T-cell (primary cell): ENCODE data around the gene CCDC146. TPM values are rescaled to one million over a fixed set of nuclear protein-coding genes. Genes with fewer than 3 reads are reported as not detected.

Source experiments
- ATAC-seq, 4 experiments: fragments of 200-7000 bp in 3 of 4; fragments of 150-1000 bp in 1 of 4; cut with Tn5 transposase; replicated peaks in 1 of 4; 1 replicate in 3 of 4; 2 replicates in 1 of 4; pipeline ENCODE4 v1.10.0; 2021; ENCODE audit warnings: moderate library complexity in 3 of 4, mild to moderate bottlenecking in 2 of 4, moderate number of reproducible peaks in 1 of 4
- CTCF ChIA-PET, 2 donors: fragments of 300-600 bp; sonication (Branson Sonifier 250); formaldehyde crosslinking; loops; one replicate each; lab custom pipeline; 2022; ENCODE audit warnings: antibody characterized with exemption in 2 of 2; lab: Charles Lee
- POLR2A ChIA-PET, 2 donors: fragments of 300-600 bp; sonication (Branson Sonifier 250); formaldehyde crosslinking; loops; one replicate each; lab custom pipeline; 2022; ENCODE audit warnings: antibody characterized with exemption in 2 of 2; lab: Charles Lee
- DNase-seq, 35 experiments: peaks; one replicate each; pipeline versions ENCODE4 v3.0.0 to v3.0.0-alpha.2; 2013 to 2023
- H3K27ac ChIP-seq: one replicate; pipeline ENCODE4 v1.5.1; 2013; ENCODE audit warnings: low read length
- H3K27me3 ChIP-seq, 2 experiments: replicated peaks in 1 of 2; 1 replicate in 1 of 2; 2 replicates in 1 of 2; pipeline versions ENCODE4 v1.6.1 to v1.7.0; 2013; ENCODE audit warnings: low read length in 1 of 2, mixed read lengths in 1 of 2; ENCODE audit not compliant: control insufficient read depth in 2 of 2, insufficient read depth in 2 of 2; ENCODE audit errors: extremely low read depth in 1 of 2
- H3K36me3 ChIP-seq, 2 donors: 1 replicate in 1 of 2; 2 replicates in 1 of 2; pipeline versions ENCODE4 v1.6.1 to v1.7.0; 2013; ENCODE audit warnings: low read length in 1 of 2; ENCODE audit not compliant: control insufficient read depth in 2 of 2, insufficient read depth in 1 of 2; ENCODE audit errors: extremely low read depth in 1 of 2
- H3K4me1 ChIP-seq, 2 experiments: 1 replicate in 1 of 2; 2 replicates in 1 of 2; pipeline versions ENCODE4 v1.6.1 to v1.7.0; 2013; ENCODE audit warnings: low read length in 2 of 2, mixed read lengths in 1 of 2; ENCODE audit not compliant: insufficient read depth in 2 of 2, control insufficient read depth in 1 of 2; ENCODE audit errors: extremely low read depth in 1 of 2
- H3K4me3 ChIP-seq, 2 donors: 1 replicate in 1 of 2; 2 replicates in 1 of 2; pipeline versions ENCODE4 v1.5.1 to v1.7.0; 2013; ENCODE audit warnings: mild to moderate bottlenecking in 2 of 2, low read length in 1 of 2, moderate library complexity in 1 of 2; ENCODE audit not compliant: control insufficient read depth in 1 of 2; ENCODE audit errors: extremely low read depth in 1 of 2
- H3K9me3 ChIP-seq: 2 replicates; pipeline ENCODE4 v1.7.0; 2013
- H3K27ac Mint-ChIP-seq, 2 donors: one replicate each; pipeline ENCODE4 v1.8.0; 2020 to 2021; ENCODE audit warnings: mild to moderate bottlenecking in 2 of 2, mixed read lengths in 2 of 2
- H3K27me3 Mint-ChIP-seq, 2 donors: one replicate each; pipeline ENCODE4 v1.8.0; 2021 to 2022; ENCODE audit warnings: mixed read lengths in 2 of 2
- H3K36me3 Mint-ChIP-seq: one replicate; pipeline ENCODE4 v1.8.0; 2021; ENCODE audit warnings: mixed read lengths
- H3K4me1 Mint-ChIP-seq, 3 donors: one replicate each; pipeline ENCODE4 v1.8.0; 2020 to 2022; ENCODE audit warnings: mixed read lengths in 3 of 3, mild to moderate bottlenecking in 1 of 3
- H3K4me3 Mint-ChIP-seq, 3 donors: one replicate each; pipeline ENCODE4 v1.8.0; 2020 to 2022; ENCODE audit warnings: mild to moderate bottlenecking in 3 of 3, mixed read lengths in 3 of 3, moderate library complexity in 3 of 3
- H3K9me3 Mint-ChIP-seq, 3 donors: one replicate each; pipeline ENCODE4 v1.8.0; 2020 to 2022; ENCODE audit warnings: mixed read lengths in 3 of 3
- WGBS: methylation state at CpG from one replicate; pipeline ENCODE4 v1.1.5; 2013; ENCODE audit warnings: missing lambda C conversion rate; ENCODE audit not compliant: insufficient coverage; 5-methylcytosine and 5-hydroxymethylcytosine counted together
- total RNA-seq, 35 experiments: library from RNA in 6 of 35; stranded (reverse) in 6 of 35; fragments of 120-200 nt in 1 of 35; gene quantifications; one replicate each; pipeline versions ENCODE4 v1.2.1 to v1.2.4 and lab custom pipeline; 2013 to 2026

The CCDC146 gene
- total RNA-seq, 5 donors from 2014 or later (not counting 1 experiment from before 2014, with no cell fraction given): 10.6 to 14.7 (median 14.1) TPM

GRCh38 chr7:77326131-77326530, 203.7 kb downstream of the CCDC146 start:
- POLR2A ChIA-PET: no interaction called here
- H3K4me3 ChIP-seq: no peak overlapping the region
- H3K27me3 ChIP-seq: no peaks in the 10 kb centered on the region
- Mint-ChIP-seq H3K36me3 (peaks cover 34% of the 10 kb centered on the region), H3K27ac (no peak overlapping the region), H3K9me3 (no peaks in the 10 kb centered on the region), H3K4me3 (no peak overlapping the region), H3K4me1 (peaks cover 32 to 39% (median 34%) of the 10 kb centered on the region in 3 donors), H3K27me3 (no peaks in the 10 kb centered on the region)
- DNase-seq: no peak
- no peaks in the 10 kb centered on the region for H3K9me3 ChIP-seq
- ATAC-seq: no peak
- CTCF ChIA-PET: no interaction called here
- peaks cover 3 to 9% of the 10 kb centered on the region in 2 donors for H3K36me3 ChIP-seq
- H3K4me1 ChIP-seq: peaks cover 26 to 29% of the 10 kb centered on the region in 2 experiments
- no CpG with 5 or more reads among the region's 3 CpGs for WGBS
- no peak overlapping the region for H3K27ac ChIP-seq

GRCh38 chr7:77327067-77327931, 204.9 kb downstream of the CCDC146 start:
- H3K9me3 ChIP-seq: no peaks in the 10 kb centered on the region
- no peaks in the 10 kb centered on the region for H3K27me3 ChIP-seq
- CTCF ChIA-PET: interaction anchor here in 1 of 2 donors (1.2 kb wide), 1 partner anchor 80 kb away, joined by 4 read pairs; no protein-coding TSS in a partner anchor
- H3K27ac ChIP-seq: no peak overlapping the region
- H3K36me3 Mint-ChIP-seq: peaks cover 24% of the 10 kb centered on the region
- H3K36me3 ChIP-seq: peaks cover under 1 to 4% of the 10 kb centered on the region in 2 donors
- H3K27me3 Mint-ChIP-seq: no peaks in the 10 kb centered on the region
- peaks cover 29 to 31% of the 10 kb centered on the region in 2 experiments for H3K4me1 ChIP-seq
- peak overlapping the region in 1 of 3 donors; percentile 53 for H3K4me3 Mint-ChIP-seq
- H3K4me3 ChIP-seq: no peak overlapping the region
- ATAC-seq (no peak), DNase-seq (peak in 1 of 35 experiments; percentile 14)
- H3K9me3 Mint-ChIP-seq: no peaks in the 10 kb centered on the region
- POLR2A ChIA-PET: no interaction called here
- no peak overlapping the region for H3K27ac Mint-ChIP-seq
- 83% methylated on average over 4 of the region's 12 CpGs for WGBS
- H3K4me1 Mint-ChIP-seq: peaks cover 41 to 48% (median 41%) of the 10 kb centered on the region in 3 donors

GRCh38 chr7:77327932-77328628, 205.7 kb downstream of the CCDC146 start:
- peaks cover 0 to 4% of the 10 kb centered on the region in 2 donors for H3K36me3 ChIP-seq
- Mint-ChIP-seq H3K4me3 (peak overlapping the region in 2 of 3 donors; percentile 31 to 53), H3K4me1 (peaks cover 41 to 48% (median 41%) of the 10 kb centered on the region in 3 donors), H3K9me3 (no peaks in the 10 kb centered on the region), H3K36me3 (peaks cover 21% of the 10 kb centered on the region), H3K27me3 (no peaks in the 10 kb centered on the region), H3K27ac (peak overlapping the region; percentile 68 to 80)
- ATAC-seq (peak; percentile 35 to 63 (median 56)), DNase-seq (peak in 14 of 35 experiments; percentile 2 to 45 (median 6))
- POLR2A ChIA-PET: interaction anchor here in 1 of 2 donors (0.5 kb wide), 1 partner anchor 23 kb away, joined by 3 read pairs; no protein-coding TSS in a partner anchor
- H3K4me1 ChIP-seq: peaks cover 29 to 31% of the 10 kb centered on the region in 2 experiments
- peak overlapping the region; percentile 15 for H3K27ac ChIP-seq
- H3K9me3 ChIP-seq: no peaks in the 10 kb centered on the region
- no peak overlapping the region for H3K4me3 ChIP-seq
- CTCF ChIA-PET: interaction anchor here (1.1 to 1.2 kb wide), 2 partner anchors 47 to 81 kb away, joined by 3 to 4 read pairs; no protein-coding TSS in a partner anchor
- no peaks in the 10 kb centered on the region for H3K27me3 ChIP-seq
- 7% methylated on average over 6 of the region's 6 CpGs for WGBS

- peak overlapping the region; percentile 15 for H3K27ac ChIP-seq
- peak overlapping the region; percentile 68 to 80 for H3K27ac Mint-ChIP-seq
- H3K4me3 Mint-ChIP-seq: peak overlapping the region in 1 of 3 donors; percentile 53
- H3K4me3 ChIP-seq: no peak overlapping the region
- H3K27me3 ChIP-seq: no peaks in the 10 kb centered on the region
- POLR2A ChIA-PET: interaction anchor here (0.5 to 0.7 kb wide), 3 partner anchors 11 to 145 kb away, joined by 3 to 5 read pairs (median 4); no protein-coding TSS in a partner anchor
- peaks cover 41 to 48% (median 41%) of the 10 kb centered on the region in 3 donors for H3K4me1 Mint-ChIP-seq
- no peaks in the 10 kb centered on the region for H3K27me3 Mint-ChIP-seq
- H3K4me1 ChIP-seq: peaks cover 29 to 31% of the 10 kb centered on the region in 2 experiments
- H3K9me3 Mint-ChIP-seq: no peaks in the 10 kb centered on the region
- DNase-seq (no peak), ATAC-seq (peak in 2 of 4 experiments; percentile 6 to 42)
- peaks cover 0 to 4% of the 10 kb centered on the region in 2 donors for H3K36me3 ChIP-seq
- CTCF ChIA-PET: interaction anchor here (1.1 to 1.2 kb wide), 2 partner anchors 48 to 82 kb away, joined by 3 to 4 read pairs; no protein-coding TSS in a partner anchor
- peaks cover 19% of the 10 kb centered on the region for H3K36me3 Mint-ChIP-seq
- WGBS: no CpG with 5 or more reads among the region's 1 CpG
- H3K9me3 ChIP-seq: no peaks in the 10 kb centered on the region
These were observed 206.3 kb downstream of the CCDC146 start for GRCh38 chr7:77328669-77329068.

- Histone ChIP-seq H3K4me1 (peaks cover 29 to 31% of the 10 kb centered on the region in 2 experiments), H3K9me3 (no peaks in the 10 kb centered on the region), H3K27ac (no peak overlapping the region), H3K4me3 (no peak overlapping the region), H3K27me3 (no peaks in the 10 kb centered on the region), H3K36me3 (peaks cover 0 to 4% of the 10 kb centered on the region in 2 donors)
- 86% methylated on average over 2 of the region's 4 CpGs for WGBS
- peaks cover 13% of the 10 kb centered on the region for H3K36me3 Mint-ChIP-seq
- peak overlapping the region in 1 of 2 donors; percentile 7 for H3K27ac Mint-ChIP-seq
- no peaks in the 10 kb centered on the region for H3K27me3 Mint-ChIP-seq
- peaks cover 41 to 50% (median 41%) of the 10 kb centered on the region in 3 donors for H3K4me1 Mint-ChIP-seq
- no peak for ATAC-seq
- ChIA-PET CTCF (interaction anchor here (0.7 to 1.1 kb wide), 2 partner anchors 49 to 411 kb away, joined by 3 to 4 read pairs; no protein-coding TSS in a partner anchor), POLR2A (interaction anchor here (0.7 kb wide), 2 partner anchors 10 to 144 kb away, joined by 4 to 5 read pairs; no protein-coding TSS in a partner anchor)
- no peak for DNase-seq
- H3K9me3 Mint-ChIP-seq: no peaks in the 10 kb centered on the region
- no peak overlapping the region for H3K4me3 Mint-ChIP-seq
These were observed 207.2 kb downstream of the CCDC146 start for GRCh38 chr7:77329466-77330168.
